Measurements from ENCODE around the gene RASSF3. TPM values are rescaled to one million over a fixed set of nuclear protein-coding genes. Genes with fewer than 3 reads are reported as not detected.

The RASSF3 gene
- total and polyA plus RNA-seq, 2 of the 13 experiments (the other 11 are each of a cell fraction or from before 2014, with no cell fraction given) = 15.5 to 16.0 TPM

- no peak for TF ChIP-seq ZFP37 (CRISPR knock-in tag; IDR thresholded peaks at IDR 0.05; ENCODE audit: borderline replicate concordance)
- TF ChIP-seq TBX3 (IDR thresholded peaks at IDR 0.05; ENCODE audit: borderline replicate concordance) = peak; percentile 46; the same call in 1 of the 2 replicates
- TF ChIP-seq TOPORS (CRISPR knock-in tag; IDR thresholded peaks at IDR 0.05) = no peak
- TF ChIP-seq POLR2G (IDR thresholded peaks at IDR 0.05; ENCODE audit: low read depth, low read length) = no peak
- no peak for TF ChIP-seq EED (CRISPR knock-in tag; IDR thresholded peaks at IDR 0.05)
- TF ChIP-seq ZNF644 (CRISPR knock-in tag; IDR thresholded peaks at IDR 0.05; ENCODE audit: low read depth) = no peak
- no peak for TF ChIP-seq ZSCAN30 (CRISPR knock-in tag; IDR thresholded peaks at IDR 0.05)
- peak; percentile 87 for TF ChIP-seq GATAD2A (CRISPR knock-in tag; IDR thresholded peaks at IDR 0.05)
- TF ChIP-seq ZNF792 (CRISPR knock-in tag; IDR thresholded peaks at IDR 0.05) = no peak
- TF ChIP-seq HDAC1 (CRISPR knock-in tag; IDR thresholded peaks at IDR 0.05) = 0 out of 2 replicates have a peak, but pooled peaks have one; percentile 52
- TF ChIP-seq ZKSCAN8 (CRISPR knock-in tag; IDR thresholded peaks at IDR 0.05; ENCODE audit: borderline replicate concordance) = 0 out of 2 replicates have a peak, but pooled peaks have one; percentile 52
- peak; percentile 34; the same call in 1 of the 2 replicates for TF ChIP-seq FOXA1 (IDR thresholded peaks at IDR 0.05)
- peak; percentile 93 for TF ChIP-seq FOXA1 (CRISPR knock-in tag; IDR thresholded peaks at IDR 0.05)
- TF ChIP-seq, protein P1, sequence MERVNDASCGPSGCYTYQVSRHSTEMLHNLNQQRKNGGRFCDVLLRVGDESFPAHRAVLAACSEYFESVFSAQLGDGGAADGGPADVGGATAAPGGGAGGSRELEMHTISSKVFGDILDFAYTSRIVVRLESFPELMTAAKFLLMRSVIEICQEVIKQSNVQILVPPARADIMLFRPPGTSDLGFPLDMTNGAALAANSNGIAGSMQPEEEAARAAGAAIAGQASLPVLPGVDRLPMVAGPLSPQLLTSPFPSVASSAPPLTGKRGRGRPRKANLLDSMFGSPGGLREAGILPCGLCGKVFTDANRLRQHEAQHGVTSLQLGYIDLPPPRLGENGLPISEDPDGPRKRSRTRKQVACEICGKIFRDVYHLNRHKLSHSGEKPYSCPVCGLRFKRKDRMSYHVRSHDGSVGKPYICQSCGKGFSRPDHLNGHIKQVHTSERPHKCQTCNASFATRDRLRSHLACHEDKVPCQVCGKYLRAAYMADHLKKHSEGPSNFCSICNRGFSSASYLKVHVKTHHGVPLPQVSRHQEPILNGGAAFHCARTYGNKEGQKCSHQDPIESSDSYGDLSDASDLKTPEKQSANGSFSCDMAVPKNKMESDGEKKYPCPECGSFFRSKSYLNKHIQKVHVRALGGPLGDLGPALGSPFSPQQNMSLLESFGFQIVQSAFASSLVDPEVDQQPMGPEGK (CRISPR knock-in tag; IDR thresholded peaks at IDR 0.05) = peak; percentile 63
- TF ChIP-seq, protein P2, sequence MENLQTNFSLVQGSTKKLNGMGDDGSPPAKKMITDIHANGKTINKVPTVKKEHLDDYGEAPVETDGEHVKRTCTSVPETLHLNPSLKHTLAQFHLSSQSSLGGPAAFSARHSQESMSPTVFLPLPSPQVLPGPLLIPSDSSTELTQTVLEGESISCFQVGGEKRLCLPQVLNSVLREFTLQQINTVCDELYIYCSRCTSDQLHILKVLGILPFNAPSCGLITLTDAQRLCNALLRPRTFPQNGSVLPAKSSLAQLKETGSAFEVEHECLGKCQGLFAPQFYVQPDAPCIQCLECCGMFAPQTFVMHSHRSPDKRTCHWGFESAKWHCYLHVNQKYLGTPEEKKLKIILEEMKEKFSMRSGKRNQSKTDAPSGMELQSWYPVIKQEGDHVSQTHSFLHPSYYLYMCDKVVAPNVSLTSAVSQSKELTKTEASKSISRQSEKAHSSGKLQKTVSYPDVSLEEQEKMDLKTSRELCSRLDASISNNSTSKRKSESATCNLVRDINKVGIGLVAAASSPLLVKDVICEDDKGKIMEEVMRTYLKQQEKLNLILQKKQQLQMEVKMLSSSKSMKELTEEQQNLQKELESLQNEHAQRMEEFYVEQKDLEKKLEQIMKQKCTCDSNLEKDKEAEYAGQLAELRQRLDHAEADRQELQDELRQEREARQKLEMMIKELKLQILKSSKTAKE (CRISPR knock-in tag; IDR thresholded peaks at IDR 0.05; ENCODE audit: borderline replicate concordance) = no peak
- peak; percentile 21 for TF ChIP-seq STAG1 (CRISPR knock-in tag; IDR thresholded peaks at IDR 0.05)
- TF ChIP-seq FOXA3 (CRISPR knock-in tag; IDR thresholded peaks at IDR 0.05) = peak; percentile 94
- TF ChIP-seq RBM39 (IDR thresholded peaks at IDR 0.05; ENCODE audit: low read depth, low read length, poor library complexity, severe bottlenecking) = no peak
- no peak for TF ChIP-seq MTERF4 (CRISPR knock-in tag; IDR thresholded peaks at IDR 0.05)
- TF ChIP-seq, protein P3, sequence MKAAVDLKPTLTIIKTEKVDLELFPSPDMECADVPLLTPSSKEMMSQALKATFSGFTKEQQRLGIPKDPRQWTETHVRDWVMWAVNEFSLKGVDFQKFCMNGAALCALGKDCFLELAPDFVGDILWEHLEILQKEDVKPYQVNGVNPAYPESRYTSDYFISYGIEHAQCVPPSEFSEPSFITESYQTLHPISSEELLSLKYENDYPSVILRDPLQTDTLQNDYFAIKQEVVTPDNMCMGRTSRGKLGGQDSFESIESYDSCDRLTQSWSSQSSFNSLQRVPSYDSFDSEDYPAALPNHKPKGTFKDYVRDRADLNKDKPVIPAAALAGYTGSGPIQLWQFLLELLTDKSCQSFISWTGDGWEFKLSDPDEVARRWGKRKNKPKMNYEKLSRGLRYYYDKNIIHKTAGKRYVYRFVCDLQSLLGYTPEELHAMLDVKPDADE (CRISPR knock-in tag; IDR thresholded peaks at IDR 0.05) = no peak
- no peak for TF ChIP-seq ZNF3 (CRISPR knock-in tag; IDR thresholded peaks at IDR 0.05)
- no peak for TF ChIP-seq ZNF724P (CRISPR knock-in tag; IDR thresholded peaks at IDR 0.05; ENCODE audit: borderline replicate concordance)
- TF ChIP-seq HNF4G (IDR thresholded peaks at IDR 0.05; ENCODE audit: borderline replicate concordance, low read depth, low read length) = peak; percentile 37; the same call in 1 of the 2 replicates
- no peak for TF ChIP-seq HNF4G (CRISPR knock-in tag; IDR thresholded peaks at IDR 0.05; ENCODE audit: borderline replicate concordance, low read depth)
- TF ChIP-seq TRIM22 (IDR thresholded peaks at IDR 0.05) = no peak
- no peak for TF ChIP-seq KDM4B (CRISPR knock-in tag; IDR thresholded peaks at IDR 0.05)
Measured at GRCh38 chr12:64656429-64656828, 46.1 kb downstream of the RASSF3 start (continued).

All from HepG2 (cell line).